ENCODE results near the gene DHRSX.

- TF ChIP-seq, protein P1, sequence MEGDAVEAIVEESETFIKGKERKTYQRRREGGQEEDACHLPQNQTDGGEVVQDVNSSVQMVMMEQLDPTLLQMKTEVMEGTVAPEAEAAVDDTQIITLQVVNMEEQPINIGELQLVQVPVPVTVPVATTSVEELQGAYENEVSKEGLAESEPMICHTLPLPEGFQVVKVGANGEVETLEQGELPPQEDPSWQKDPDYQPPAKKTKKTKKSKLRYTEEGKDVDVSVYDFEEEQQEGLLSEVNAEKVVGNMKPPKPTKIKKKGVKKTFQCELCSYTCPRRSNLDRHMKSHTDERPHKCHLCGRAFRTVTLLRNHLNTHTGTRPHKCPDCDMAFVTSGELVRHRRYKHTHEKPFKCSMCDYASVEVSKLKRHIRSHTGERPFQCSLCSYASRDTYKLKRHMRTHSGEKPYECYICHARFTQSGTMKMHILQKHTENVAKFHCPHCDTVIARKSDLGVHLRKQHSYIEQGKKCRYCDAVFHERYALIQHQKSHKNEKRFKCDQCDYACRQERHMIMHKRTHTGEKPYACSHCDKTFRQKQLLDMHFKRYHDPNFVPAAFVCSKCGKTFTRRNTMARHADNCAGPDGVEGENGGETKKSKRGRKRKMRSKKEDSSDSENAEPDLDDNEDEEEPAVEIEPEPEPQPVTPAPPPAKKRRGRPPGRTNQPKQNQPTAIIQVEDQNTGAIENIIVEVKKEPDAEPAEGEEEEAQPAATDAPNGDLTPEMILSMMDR (IDR thresholded peaks at IDR 0.05) = no peak
- TF ChIP-seq POLR2A (IDR thresholded peaks at IDR 0.05) = no peak
Measured at GRCh38 chrX:2266445-2267349, 234.1 kb downstream of the DHRSX start.
